Tibial artery (tissue), 4 donors: ENCODE measurements around the gene IMMP2L.
A peak's percentile ranks its signal among the peaks of the same experiment; 100 is the strongest.

Experiments
- DNase-seq, 2 donors: peaks; one replicate each; pipeline ENCODE4 v3.0.0-alpha.2; 2019
- H3K27ac ChIP-seq, 2 donors: fragments of 200-600 bp; sonication (generic) in 1 of 2; 1 replicate in 1 of 2; 2 replicates in 1 of 2; pipeline ENCODE4 v1.5.1; 2018 to 2019; ENCODE audit warnings: mild to moderate bottlenecking in 1 of 2
- H3K27me3 ChIP-seq, 2 donors: fragments of 200-600 bp; sonication (generic) in 1 of 2; one replicate each; pipeline versions ENCODE4 v1.5.1 to v1.6.0; 2016 to 2019
- H3K36me3 ChIP-seq, 3 donors: fragments of 200-600 bp; sonication (generic) in 2 of 3; one replicate each; pipeline ENCODE4 v1.5.1; 2016 to 2019; ENCODE audit warnings: mild to moderate bottlenecking in 2 of 3
- H3K4me1 ChIP-seq, 4 donors: fragments of 200-600 bp; sonication (generic) in 2 of 4; 1 replicate in 3 of 4; 2 replicates in 1 of 4; pipeline ENCODE4 v1.5.1; 2016 to 2019
- H3K4me3 ChIP-seq, 2 donors: fragments of 200-600 bp; sonication (generic) in 1 of 2; 1 replicate in 1 of 2; 2 replicates in 1 of 2; pipeline ENCODE4 v1.5.1; 2018 to 2019; ENCODE audit warnings: mild to moderate bottlenecking in 2 of 2
- H3K9me3 ChIP-seq, 3 donors: fragments of 200-600 bp; sonication (generic) in 1 of 3; one replicate each; pipeline ENCODE4 v1.5.1; 2016 to 2019
- intact Hi-C: fragments of 100-400 bp; cut with DNase I; formaldehyde crosslinking; loops from one replicate; pipeline ENCODE4 v1.15.0; 2023; ENCODE audit warnings: low total_unique reads
- TF ChIP-seq, protein P1 (sequence below), 2 experiments: fragments of 200-600 bp in 1 of 2; fragments of 450-650 bp in 1 of 2; IDR thresholded peaks; one replicate each; pipeline ENCODE4 v1.5.1; 2017 to 2019; ENCODE audit warnings: antibody characterized with exemption in 2 of 2, mild to moderate bottlenecking in 1 of 2, moderate library complexity in 1 of 2

Gene IMMP2L

GRCh38 chr7:111499027-111499426 is 63.3 kb downstream of the IMMP2L start:
- no peaks in the 10 kb centered on the region for H3K27me3 ChIP-seq
- H3K9me3 ChIP-seq = peaks cover 0 to 4% (median 0%) of the 10 kb centered on the region in 3 donors
- H3K4me1 ChIP-seq = no peaks in the 10 kb centered on the region
- H3K36me3 ChIP-seq = no peaks in the 10 kb centered on the region
- TF ChIP-seq, protein P1, sequence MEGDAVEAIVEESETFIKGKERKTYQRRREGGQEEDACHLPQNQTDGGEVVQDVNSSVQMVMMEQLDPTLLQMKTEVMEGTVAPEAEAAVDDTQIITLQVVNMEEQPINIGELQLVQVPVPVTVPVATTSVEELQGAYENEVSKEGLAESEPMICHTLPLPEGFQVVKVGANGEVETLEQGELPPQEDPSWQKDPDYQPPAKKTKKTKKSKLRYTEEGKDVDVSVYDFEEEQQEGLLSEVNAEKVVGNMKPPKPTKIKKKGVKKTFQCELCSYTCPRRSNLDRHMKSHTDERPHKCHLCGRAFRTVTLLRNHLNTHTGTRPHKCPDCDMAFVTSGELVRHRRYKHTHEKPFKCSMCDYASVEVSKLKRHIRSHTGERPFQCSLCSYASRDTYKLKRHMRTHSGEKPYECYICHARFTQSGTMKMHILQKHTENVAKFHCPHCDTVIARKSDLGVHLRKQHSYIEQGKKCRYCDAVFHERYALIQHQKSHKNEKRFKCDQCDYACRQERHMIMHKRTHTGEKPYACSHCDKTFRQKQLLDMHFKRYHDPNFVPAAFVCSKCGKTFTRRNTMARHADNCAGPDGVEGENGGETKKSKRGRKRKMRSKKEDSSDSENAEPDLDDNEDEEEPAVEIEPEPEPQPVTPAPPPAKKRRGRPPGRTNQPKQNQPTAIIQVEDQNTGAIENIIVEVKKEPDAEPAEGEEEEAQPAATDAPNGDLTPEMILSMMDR (IDR thresholded peaks at IDR 0.05) = no peak
- DNase-seq = no peak
- no peak overlapping the region for H3K4me3 ChIP-seq
- no peak overlapping the region for H3K27ac ChIP-seq
- intact Hi-C loops = no loop called here

DNA sequence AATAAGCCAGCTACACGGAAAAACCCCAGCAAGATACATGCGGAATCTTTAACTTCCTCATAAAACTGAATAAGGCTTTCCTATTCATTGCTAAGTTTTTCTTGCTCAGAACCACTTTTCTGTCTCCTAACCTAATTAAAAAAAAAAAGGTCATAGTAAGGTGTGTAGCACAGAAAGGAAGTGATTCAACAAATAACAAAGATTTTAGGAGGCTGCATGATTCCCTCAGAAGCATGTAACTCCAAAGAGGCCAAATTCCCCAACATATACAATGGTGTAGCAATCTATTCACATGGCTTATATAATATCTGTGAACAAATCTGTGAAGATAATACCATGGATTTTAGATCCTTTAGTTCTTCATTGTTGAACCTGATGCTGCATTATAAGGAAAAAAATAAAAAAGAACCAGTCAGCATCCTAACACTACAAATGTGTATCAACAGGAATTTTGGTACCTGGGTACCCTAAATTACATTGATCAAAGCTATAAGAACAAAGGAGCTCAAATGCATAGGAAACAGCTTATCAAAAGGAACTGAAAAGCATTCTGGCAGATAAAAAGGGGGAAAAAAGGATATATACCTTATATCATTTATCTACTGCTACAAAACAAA is 63.8 kb downstream of the IMMP2L start:
- Histone ChIP-seq H3K4me1 (no peaks in the 10 kb centered on the region), H3K36me3 (no peaks in the 10 kb centered on the region), H3K27me3 (no peaks in the 10 kb centered on the region), H3K9me3 (peaks cover 0 to 4% (median 0%) of the 10 kb centered on the region in 3 donors), H3K4me3 (no peak overlapping the region), H3K27ac (no peak overlapping the region)
- intact Hi-C loops = no loop called here
- TF ChIP-seq, protein P1 (IDR thresholded peaks at IDR 0.05) = no peak
- DNase-seq = no peak

GRCh38 chr7:111495173-111495810 is 67.0 kb downstream of the IMMP2L start:
- Histone ChIP-seq H3K4me3 (no peak overlapping the region), H3K36me3 (no peaks in the 10 kb centered on the region), H3K27ac (no peak overlapping the region), H3K4me1 (no peaks in the 10 kb centered on the region), H3K9me3 (peaks cover 0 to under 1% (median 0%) of the 10 kb centered on the region in 3 donors), H3K27me3 (no peaks in the 10 kb centered on the region)
- DNase-seq = no peak
- TF ChIP-seq, protein P1 (IDR thresholded peaks at IDR 0.05) = no peak
- intact Hi-C loops = no loop called here

GRCh38 chr7:111492234-111492633 is 70.1 kb downstream of the IMMP2L start:
- TF ChIP-seq, protein P1 (IDR thresholded peaks at IDR 0.05) = no peak
- Histone ChIP-seq H3K4me1 (no peaks in the 10 kb centered on the region), H3K9me3 (no peaks in the 10 kb centered on the region), H3K36me3 (no peaks in the 10 kb centered on the region), H3K4me3 (no peak overlapping the region), H3K27ac (no peak overlapping the region), H3K27me3 (no peaks in the 10 kb centered on the region)
- no peak for DNase-seq
- intact Hi-C loops = no loop called here

DNA sequence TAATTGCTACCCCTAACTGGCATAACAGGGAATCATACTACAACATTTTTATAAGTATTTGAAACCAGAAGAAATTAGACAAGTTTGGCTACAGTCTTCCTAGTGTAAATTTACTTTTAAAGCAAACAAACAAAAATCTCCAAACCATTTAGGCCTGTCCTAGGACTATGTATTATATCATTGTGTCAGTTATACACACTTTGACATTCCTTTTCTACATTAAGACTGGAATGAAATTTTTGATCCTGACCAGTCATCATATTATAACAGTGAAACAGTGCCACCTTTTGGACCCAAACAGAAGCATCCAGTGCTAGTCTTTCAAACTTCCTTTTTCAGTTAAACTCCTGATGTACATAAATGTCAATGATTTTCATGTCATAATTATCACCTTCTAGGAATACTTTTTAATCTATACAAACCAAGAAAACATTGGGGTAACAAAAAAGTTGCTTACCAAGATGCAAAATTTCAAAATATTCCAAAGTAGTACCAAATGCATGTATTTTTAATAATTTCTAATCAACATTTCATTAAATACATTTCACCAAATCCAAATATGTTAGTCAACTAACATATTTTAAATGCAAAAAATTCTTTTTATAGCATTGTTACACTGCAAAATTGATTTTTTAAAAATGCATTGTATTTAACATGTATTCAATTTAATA is 75.7 kb downstream of the IMMP2L start:
- no peak overlapping the region for H3K4me3 ChIP-seq
- no peak for DNase-seq
- H3K4me1 ChIP-seq = peaks cover 0 to 3% (median 0%) of the 10 kb centered on the region in 4 donors
- no peaks in the 10 kb centered on the region for H3K36me3 ChIP-seq
- no peak overlapping the region for H3K27ac ChIP-seq
- no peaks in the 10 kb centered on the region for H3K27me3 ChIP-seq
- intact Hi-C loops = loop anchor here (5.0 kb wide), 1 partner anchor 394 kb away; the partner anchor contains the start of gene LRRN3
- TF ChIP-seq, protein P1 (IDR thresholded peaks at IDR 0.05) = peak; percentile 75 to 76
- no peaks in the 10 kb centered on the region for H3K9me3 ChIP-seq
